K562 (cell line): ENCODE results near the gene TCOF1. TPM values are rescaled to one million over a fixed set of nuclear protein-coding genes. Genes with fewer than 3 reads are reported as not detected.

Source experiments
- MECOM ChIP-seq: fragments of 250-450 bp; sonication (Bioruptor Pico); IDR thresholded peaks from 2 replicates; pipeline ENCODE4 v1.8.0; 2022; ENCODE audit warnings: inconsistent platforms
- POLR3G ChIP-seq: IDR thresholded peaks from 2 replicates; pipeline ENCODE4 v1.6.1; 2011; ENCODE audit not compliant: insufficient read length, insufficient replicate concordance; ENCODE audit errors: extremely low read depth
- ZBTB7A ChIP-seq: IDR thresholded peaks from 2 replicates; pipeline ENCODE4 v1.6.1; 2011; ENCODE audit warnings: low read depth, mild to moderate bottlenecking, low read length, moderate library complexity, borderline replicate concordance; ENCODE audit not compliant: control insufficient read depth
- ZNF311 ChIP-seq: fragments of 250-450 bp; sonication (Bioruptor Pico); IDR thresholded peaks from 2 replicates; pipeline ENCODE4 v1.4.0; 2020; ENCODE audit warnings: mild to moderate bottlenecking, moderate library complexity
- polyA plus RNA-seq, 8 experiments: library from polyadenylated mRNA; depleted of rRNA in 4 of 8; stranded (reverse) in 5 of 8; unstranded in 3 of 8; fragments of >200 nt; fragmentation: Nextera tagmentation in 2 of 8; fragmentation: Illumina TruSeq in 1 of 8; extraction: Ambion mirVana in 2 of 8; extraction: Trizol in 1 of 8; gene quantifications; 2 replicates each; pipeline versions ENCODE4 v1.2.1 to v1.2.3, GENCODE V29; 2011 to 2014; ENCODE audit warnings: inconsistent platforms in 1 of 8, missing spikeins in 1 of 8
- total RNA-seq, 7 experiments: library from RNA; depleted of rRNA in 6 of 7; stranded (reverse); fragments of >200 nt in 6 of 7; fragmentation: Illumina TruSeq in 2 of 7; extraction: Trizol in 2 of 7; gene quantifications; 2 replicates each; pipeline versions ENCODE4 v1.2.1 to v1.2.3, GENCODE V29; 2011 to 2021; ENCODE audit warnings: low replicate concordance in 1 of 7
- TF ChIP-seq, protein P1 (sequence below): sonication (generic); formaldehyde crosslinking; IDR thresholded peaks from 2 replicates; pipeline ENCODE4 v1.8.0; 2023; ENCODE audit warnings: missing genetic modification reagents, mild to moderate bottlenecking, borderline replicate concordance

The TCOF1 gene
- total and polyA plus RNA-seq, 9 of the 15 experiments (the other 6 are each of a cell fraction or from before 2014, with no cell fraction given) = 9.8 to 134 (median 61.7) TPM

DNA sequence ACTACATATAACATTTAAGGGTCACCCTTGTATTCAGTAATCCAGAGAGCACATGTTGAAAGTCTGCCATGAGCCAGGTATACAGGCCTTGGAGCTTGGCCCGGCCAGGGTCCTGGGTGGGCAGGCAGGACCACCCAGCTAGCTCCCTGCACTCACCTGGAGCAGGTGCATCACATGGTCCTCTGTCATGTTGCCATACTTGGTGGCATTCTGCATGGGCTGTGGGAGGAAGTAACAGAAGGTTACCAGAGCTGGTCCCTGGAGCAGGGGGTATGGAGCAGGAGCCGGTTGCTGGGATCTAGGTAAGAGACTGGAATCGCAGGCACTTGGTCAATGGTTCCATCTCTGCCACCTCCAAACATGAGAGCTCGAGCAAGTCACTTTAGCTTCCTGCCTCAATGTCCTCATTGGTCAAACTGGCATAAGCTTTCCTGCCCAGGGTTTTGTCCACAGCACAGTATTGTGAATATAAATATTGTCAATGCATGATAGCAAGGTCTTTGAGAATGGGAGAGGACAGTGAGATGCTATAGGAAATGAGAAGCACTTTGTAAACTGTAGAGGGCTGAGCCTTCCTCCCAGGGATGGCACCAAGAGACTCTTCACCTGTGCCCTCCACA lies 48.7 kb downstream of the TCOF1 start (continued):
- TF ChIP-seq, protein P1, sequence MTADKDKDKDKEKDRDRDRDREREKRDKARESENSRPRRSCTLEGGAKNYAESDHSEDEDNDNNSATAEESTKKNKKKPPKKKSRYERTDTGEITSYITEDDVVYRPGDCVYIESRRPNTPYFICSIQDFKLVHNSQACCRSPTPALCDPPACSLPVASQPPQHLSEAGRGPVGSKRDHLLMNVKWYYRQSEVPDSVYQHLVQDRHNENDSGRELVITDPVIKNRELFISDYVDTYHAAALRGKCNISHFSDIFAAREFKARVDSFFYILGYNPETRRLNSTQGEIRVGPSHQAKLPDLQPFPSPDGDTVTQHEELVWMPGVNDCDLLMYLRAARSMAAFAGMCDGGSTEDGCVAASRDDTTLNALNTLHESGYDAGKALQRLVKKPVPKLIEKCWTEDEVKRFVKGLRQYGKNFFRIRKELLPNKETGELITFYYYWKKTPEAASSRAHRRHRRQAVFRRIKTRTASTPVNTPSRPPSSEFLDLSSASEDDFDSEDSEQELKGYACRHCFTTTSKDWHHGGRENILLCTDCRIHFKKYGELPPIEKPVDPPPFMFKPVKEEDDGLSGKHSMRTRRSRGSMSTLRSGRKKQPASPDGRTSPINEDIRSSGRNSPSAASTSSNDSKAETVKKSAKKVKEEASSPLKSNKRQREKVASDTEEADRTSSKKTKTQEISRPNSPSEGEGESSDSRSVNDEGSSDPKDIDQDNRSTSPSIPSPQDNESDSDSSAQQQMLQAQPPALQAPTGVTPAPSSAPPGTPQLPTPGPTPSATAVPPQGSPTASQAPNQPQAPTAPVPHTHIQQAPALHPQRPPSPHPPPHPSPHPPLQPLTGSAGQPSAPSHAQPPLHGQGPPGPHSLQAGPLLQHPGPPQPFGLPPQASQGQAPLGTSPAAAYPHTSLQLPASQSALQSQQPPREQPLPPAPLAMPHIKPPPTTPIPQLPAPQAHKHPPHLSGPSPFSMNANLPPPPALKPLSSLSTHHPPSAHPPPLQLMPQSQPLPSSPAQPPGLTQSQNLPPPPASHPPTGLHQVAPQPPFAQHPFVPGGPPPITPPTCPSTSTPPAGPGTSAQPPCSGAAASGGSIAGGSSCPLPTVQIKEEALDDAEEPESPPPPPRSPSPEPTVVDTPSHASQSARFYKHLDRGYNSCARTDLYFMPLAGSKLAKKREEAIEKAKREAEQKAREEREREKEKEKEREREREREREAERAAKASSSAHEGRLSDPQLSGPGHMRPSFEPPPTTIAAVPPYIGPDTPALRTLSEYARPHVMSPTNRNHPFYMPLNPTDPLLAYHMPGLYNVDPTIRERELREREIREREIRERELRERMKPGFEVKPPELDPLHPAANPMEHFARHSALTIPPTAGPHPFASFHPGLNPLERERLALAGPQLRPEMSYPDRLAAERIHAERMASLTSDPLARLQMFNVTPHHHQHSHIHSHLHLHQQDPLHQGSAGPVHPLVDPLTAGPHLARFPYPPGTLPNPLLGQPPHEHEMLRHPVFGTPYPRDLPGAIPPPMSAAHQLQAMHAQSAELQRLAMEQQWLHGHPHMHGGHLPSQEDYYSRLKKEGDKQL (CRISPR knock-in tag) = no peak
- TF ChIP-seq MECOM (no peak), ZNF311 (CRISPR knock-in tag) (no peak), POLR3G (no peak), ZBTB7A (no peak)
